Measurements from ENCODE around the gene GRPR. TPM values are rescaled to one million over a fixed set of nuclear protein-coding genes. Genes with fewer than 3 reads are reported as not detected.

The GRPR gene
- polyA plus RNA-seq, 1 of the 3 experiments (the other 2 are of a cell fraction): 1.2 TPM

GRCh38 chrX:16124201-16124600 is 836 bp downstream of the GRPR start:
- H3K4me1 ChIP-seq (ENCODE audit: control insufficient read depth in 1 of 2, insufficient read depth in 2 of 2, low read depth in 1 of 2, low read length in 1 of 2): peaks cover 0 to 2% of the 10 kb centered on the region in 2 experiments; a peak in 2 of 4 replicates
- H3K36me3 ChIP-seq (replicated peaks in 1 of 2; ENCODE audit: control insufficient read depth in 1 of 2, insufficient read depth in 2 of 2, low read length in 1 of 2): no peaks in the 10 kb centered on the region
- no peak overlapping the region for H3K27ac ChIP-seq (ENCODE audit: low read depth in 2 of 2, low read length in 1 of 2)
- H2AFZ ChIP-seq (ENCODE audit: low read depth): 0 out of 2 replicates have a peak overlapping the region, but pooled peaks have one; percentile 43
- ChIA-PET POLR2A (no interaction called here), CTCF (interaction anchor here (0.6 to 2.1 kb wide), 3 partner anchors 275 to 702 kb away, joined by 3 to 7 read pairs (median 7); no protein-coding TSS in a partner anchor)
- peak overlapping the region in 1 of 2 experiments; percentile 7; a peak in 1 of 4 replicates for H3K4me3 ChIP-seq (ENCODE audit: low read depth in 2 of 2, low read length in 1 of 2)
- no peak for DNase-seq
- peak overlapping the region; percentile 72; the same call in 1 of the 2 replicates for H3K4me2 ChIP-seq
- no peak overlapping the region; the same call in 1 of the 2 replicates for H3K9ac ChIP-seq
- H3K79me2 ChIP-seq (ENCODE audit: insufficient read depth): no peaks in the 10 kb centered on the region
- no peaks in the 10 kb centered on the region for H3K9me2 ChIP-seq
- no peaks in the 10 kb centered on the region for H4K20me1 ChIP-seq (ENCODE audit: insufficient read depth)
- H3K27me3 ChIP-seq (ENCODE audit: insufficient read depth): no peaks in the 10 kb centered on the region
- H3F3A ChIP-seq (replicated peaks; ENCODE audit: insufficient read depth): no peaks in the 10 kb centered on the region
- TF ChIP-seq RAD21 (IDR thresholded peaks at IDR 0.05; ENCODE audit: low read length): no peak
- TF ChIP-seq RFX5 (IDR thresholded peaks at IDR 0.05; ENCODE audit: low read length): no peak
- no peak for TF ChIP-seq POLR2AphosphoS5 (IDR thresholded peaks at IDR 0.05; ENCODE audit: low read depth, low read length)
- no peak for TF ChIP-seq YY1 (IDR thresholded peaks at IDR 0.05; ENCODE audit: low read depth)
- TF ChIP-seq MAX (IDR thresholded peaks at IDR 0.05; ENCODE audit: low read depth): no peak
- no peak for TF ChIP-seq EZH2phosphoT487 (IDR thresholded peaks at IDR 0.05; ENCODE audit: borderline replicate concordance, low read depth)
- no peak for TF ChIP-seq PBX3 (IDR thresholded peaks at IDR 0.05)
- no peak for TF ChIP-seq CTCF (IDR thresholded peaks at IDR 0.05)
- TF ChIP-seq GATA2 (CRISPR knock-in tag; IDR thresholded peaks at IDR 0.05): no peak
- TF ChIP-seq FOXM1 (IDR thresholded peaks at IDR 0.05; ENCODE audit: low read depth): no peak
- TF ChIP-seq NFIC (IDR thresholded peaks at IDR 0.05; ENCODE audit: borderline replicate concordance): no peak
- no peak for TF ChIP-seq TCF12 (IDR thresholded peaks at IDR 0.05)
- TF ChIP-seq FOSL2 (IDR thresholded peaks at IDR 0.05; ENCODE audit: borderline replicate concordance, low read depth): no peak
- TF ChIP-seq USF1 (IDR thresholded peaks at IDR 0.05; ENCODE audit: borderline replicate concordance, low read depth): no peak
- no peaks in the 10 kb centered on the region for H3K9me3 ChIP-seq
- WGBS (ENCODE audit: low lambda C conversion rate): 57% methylated on average over 7 of the region's 7 CpGs
